ENCODE measurements around the gene ATAT1.

DNA sequence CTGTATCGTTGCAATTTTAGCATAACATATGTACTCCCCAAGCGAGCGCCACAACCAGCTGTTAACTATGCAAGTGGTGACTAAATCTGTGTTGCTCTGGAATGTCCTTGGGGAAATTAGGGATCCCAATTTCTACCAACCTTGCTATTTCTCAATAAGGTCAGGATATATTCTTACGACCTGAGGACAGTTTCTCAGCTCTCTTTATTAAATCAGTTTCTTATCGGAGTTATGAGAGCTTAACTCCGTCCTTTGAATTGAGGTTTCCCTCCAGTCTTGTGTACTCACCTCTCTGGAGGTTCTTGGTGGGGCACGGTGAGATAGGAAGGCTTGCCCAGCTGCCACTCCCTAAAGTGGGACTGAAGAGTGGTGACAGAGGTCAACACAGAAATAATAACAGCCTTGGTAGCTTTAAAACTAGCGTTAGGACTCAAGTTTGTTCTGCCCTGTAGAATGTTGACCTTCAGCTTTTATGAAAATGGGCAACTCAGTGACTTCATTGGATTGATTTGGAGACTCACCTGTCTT, 8.3 kb upstream of the ATAT1 start:
- TF ChIP-seq ZNF282 (CRISPR knock-in tag; IDR thresholded peaks at IDR 0.05) (no peak), SETDB1 (IDR thresholded peaks at IDR 0.05; ENCODE audit: low read length) (no peak), RFX5 (IDR thresholded peaks at IDR 0.05; ENCODE audit: low read depth, low read length) (no peak), PHF8 (IDR thresholded peaks at IDR 0.05; ENCODE audit: borderline replicate concordance, low read length) (no peak), DACH1 (IDR thresholded peaks at IDR 0.05; ENCODE audit: partially characterized antibody) (no peak), PTBP1 (IDR thresholded peaks at IDR 0.05; ENCODE audit: low read depth, low read length) (no peak)

Measured in K562 (cell line).